ENCODE measurements around the gene PRKCA.
"Not testable (repeated sequence)": the region's sequence is repeated elsewhere in the genome, so short reads cannot be mapped to it uniquely, and the experiment has no call there.

Gene PRKCA

GRCh38 chr17:66301864-66302741 lies at the start of gene PRKCA:
TSS of gene PRKCA (plus strand) at chr17:66302613.
- FAIRE-seq, result no peak

- not testable (repeated sequence) for FAIRE-seq
Observed at GRCh38 chr17:66253458-66253857, 49.0 kb upstream of the PRKCA start.

- peak; percentile 97 for FAIRE-seq
Observed at GRCh38 chr17:66255112-66255511, 47.3 kb upstream of the PRKCA start.

GRCh38 chr17:66255527-66255971 lies 46.9 kb upstream of the PRKCA start:
- no peak for FAIRE-seq

- no peak for FAIRE-seq
Observed at GRCh38 chr17:66260275-66260674, 42.1 kb upstream of the PRKCA start.

- FAIRE-seq, result no peak
Observed at GRCh38 chr17:66260688-66261087, 41.7 kb upstream of the PRKCA start.

DNA sequence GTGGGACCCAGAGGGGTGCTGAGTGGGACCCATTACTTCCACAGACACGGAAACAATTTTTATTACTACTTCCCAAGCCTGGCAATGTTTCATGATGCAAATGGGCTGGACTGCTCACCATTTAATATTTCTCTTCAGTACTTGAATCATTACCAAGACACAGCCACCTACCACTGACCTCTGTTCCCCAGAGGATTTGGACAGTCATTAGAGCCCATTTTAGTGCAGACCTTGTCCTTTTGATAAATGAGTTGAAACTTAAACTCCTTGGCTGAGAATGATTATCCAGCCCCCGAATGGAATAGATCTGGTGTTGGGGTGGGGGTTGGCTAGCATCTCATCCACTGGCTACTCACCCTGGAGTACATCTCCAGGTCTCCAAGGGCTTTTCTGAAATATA lies 39.6 kb upstream of the PRKCA start:
- FAIRE-seq, result no peak

DNA sequence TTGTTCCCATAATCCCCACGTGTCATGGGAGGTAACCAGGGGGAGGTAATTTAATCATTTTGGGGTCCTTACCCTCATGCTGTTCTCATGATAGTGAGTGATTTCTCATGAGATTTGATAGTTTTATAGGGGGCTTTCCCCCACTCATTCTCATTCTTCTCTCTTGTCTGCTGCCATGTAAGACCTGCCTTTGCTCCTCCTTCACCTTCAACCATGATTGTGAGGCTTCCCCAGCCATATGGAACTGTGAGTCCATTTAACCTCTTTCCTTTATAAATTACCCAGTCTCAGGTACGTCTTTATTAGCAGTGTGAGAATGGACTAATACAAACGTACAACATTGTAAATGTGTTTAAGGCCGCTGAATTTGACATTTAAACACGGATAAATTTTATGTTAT lies 37.7 kb upstream of the PRKCA start:
- FAIRE-seq, result no peak

GRCh38 chr17:66268247-66268927 lies 34.0 kb upstream of the PRKCA start:
- FAIRE-seq, result no peak

DNA sequence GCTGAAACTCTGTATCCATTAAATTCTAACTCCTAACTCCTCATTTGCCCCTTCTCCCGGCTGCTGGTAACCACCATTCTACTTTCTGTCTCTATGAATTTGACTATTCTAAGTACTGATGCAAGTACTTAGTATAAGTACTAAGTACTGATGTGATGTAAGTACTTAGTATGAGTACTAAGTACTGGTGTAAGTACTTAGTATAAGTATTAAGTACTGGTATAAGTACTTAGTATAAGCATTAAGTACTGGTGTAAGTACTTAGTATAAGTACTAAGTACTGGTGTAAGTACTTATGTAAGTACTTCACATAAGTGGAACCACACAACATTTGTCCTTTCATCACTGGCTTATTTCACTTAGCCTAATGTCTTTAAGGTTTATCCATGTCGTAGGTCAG lies 32.3 kb upstream of the PRKCA start:
- FAIRE-seq, result no peak

DNA sequence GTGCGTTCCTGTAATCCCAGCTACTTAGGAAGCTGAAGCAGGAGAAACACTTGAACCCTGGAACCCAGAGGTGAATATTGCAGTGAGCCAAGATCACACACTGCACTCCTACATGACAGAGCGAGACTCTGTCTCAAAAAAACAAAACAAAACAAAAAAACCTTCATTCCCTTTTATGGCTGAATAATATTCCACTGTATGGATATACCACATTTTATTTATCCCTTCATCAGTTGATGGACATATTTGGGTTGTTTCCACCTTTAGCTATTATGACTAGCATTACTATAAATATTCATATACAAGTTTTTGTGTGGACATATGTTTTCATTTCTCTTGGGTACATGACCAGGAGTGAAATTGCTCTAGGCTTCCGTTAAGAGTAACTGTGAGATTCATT lies 30.9 kb upstream of the PRKCA start:
- FAIRE-seq, result no peak

- FAIRE-seq, result no peak
Observed at GRCh38 chr17:66272811-66273585, 29.4 kb upstream of the PRKCA start.

DNA sequence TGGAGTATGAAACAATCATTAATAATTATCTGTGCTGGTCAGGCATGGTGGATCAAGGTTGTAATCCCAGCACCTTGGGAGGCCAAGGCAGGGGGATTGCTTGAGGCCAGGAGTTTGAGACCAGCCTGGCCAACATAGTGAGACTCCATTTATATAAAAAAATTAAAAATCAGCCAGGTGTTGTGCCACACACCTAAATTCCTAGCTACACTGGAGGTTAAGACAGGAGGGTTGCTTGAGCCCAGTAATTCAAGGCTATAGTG lies 28.9 kb upstream of the PRKCA start:
- no peak for FAIRE-seq

DNA sequence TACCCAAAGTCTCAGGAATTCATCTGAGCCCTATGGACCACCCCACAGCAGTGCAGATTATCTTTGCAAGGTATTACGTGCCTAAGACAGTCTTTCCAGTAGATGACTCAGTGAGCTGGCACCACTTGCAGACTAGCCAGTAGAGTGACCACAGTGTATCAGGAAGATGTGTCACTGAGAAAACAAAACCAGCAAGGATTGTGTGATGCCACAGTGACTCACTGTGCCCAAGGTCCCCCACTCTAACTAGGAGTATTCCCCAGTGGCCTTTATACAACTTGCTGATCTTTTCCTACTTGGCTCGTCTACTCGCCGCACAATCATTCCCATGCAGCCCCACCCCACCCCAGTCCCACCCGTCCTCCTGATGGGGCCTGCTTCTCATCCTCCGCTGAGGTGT lies 26.8 kb upstream of the PRKCA start:
- no peak for FAIRE-seq

GRCh38 chr17:66276328-66276937 lies 26.0 kb upstream of the PRKCA start:
- FAIRE-seq, result no peak

GRCh38 chr17:66277191-66277590 lies 25.2 kb upstream of the PRKCA start:
- FAIRE-seq, result no peak

- no peak for FAIRE-seq
Observed at GRCh38 chr17:66281661-66282369, 20.6 kb upstream of the PRKCA start.

- FAIRE-seq, result no peak
Observed at GRCh38 chr17:66283296-66283934, 19.0 kb upstream of the PRKCA start.

- FAIRE-seq, result no peak
Observed at GRCh38 chr17:66283971-66284370, 18.4 kb upstream of the PRKCA start.

GRCh38 chr17:66285149-66285548 lies 17.3 kb upstream of the PRKCA start:
- no peak for FAIRE-seq

- no peak for FAIRE-seq
Observed at GRCh38 chr17:66287911-66288310, 14.5 kb upstream of the PRKCA start.

DNA sequence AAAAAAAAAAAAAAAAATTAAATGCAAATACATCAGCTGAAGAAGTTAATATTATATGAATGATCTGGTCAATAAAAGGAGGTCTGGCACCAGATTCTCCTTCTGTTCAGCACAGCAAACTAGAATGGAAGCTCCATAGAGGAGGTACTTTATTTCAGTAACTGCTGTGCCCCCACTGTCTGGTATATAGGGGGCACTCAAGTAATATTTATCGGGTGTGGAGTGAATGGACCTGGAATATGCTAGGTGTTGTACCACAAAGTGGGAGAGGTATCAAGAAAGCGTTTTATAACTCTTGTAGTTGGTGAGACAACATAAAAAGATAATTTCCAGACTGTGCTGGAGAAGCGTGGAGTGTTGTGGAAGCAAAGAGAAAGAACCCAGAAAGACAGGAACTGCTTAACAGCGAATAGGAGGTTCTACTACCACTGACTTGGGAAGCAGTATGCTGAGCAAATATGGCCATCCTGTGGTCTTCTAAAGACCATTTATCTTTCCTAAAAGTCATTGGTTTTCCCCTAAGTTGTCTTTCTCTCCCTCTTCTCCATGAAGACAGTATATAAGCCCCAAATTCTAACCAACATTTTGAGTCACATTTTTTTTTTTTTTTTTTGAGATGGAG lies 12.2 kb upstream of the PRKCA start:
- FAIRE-seq, result no peak

Measured in islet of Langerhans (tissue), 1 donor.